Vagina (tissue), 2 donors: ENCODE results near the gene PRKCQ. TPM values are rescaled to one million over a fixed set of nuclear protein-coding genes. Genes with fewer than 3 reads are reported as not detected.

ENCODE experiments used
- DNase-seq, 2 donors: peaks; one replicate each; pipeline ENCODE4 v3.0.0-alpha.2; 2017; ENCODE audit errors: extremely low spot score in 2 of 2
- H3K27ac ChIP-seq: fragments of 200-600 bp; sonication (generic); one replicate; pipeline ENCODE4 v1.5.1; 2019
- H3K27me3 ChIP-seq: fragments of 200-600 bp; sonication (generic); one replicate; pipeline ENCODE4 v1.5.1; 2019
- H3K36me3 ChIP-seq, 2 donors: fragments of 200-600 bp; sonication (generic); one replicate each; pipeline ENCODE4 v1.5.1; 2017 to 2019
- H3K4me1 ChIP-seq: fragments of 200-600 bp; sonication (generic); one replicate; pipeline ENCODE4 v1.5.1; 2019
- H3K4me3 ChIP-seq, 2 donors: fragments of 200-600 bp; sonication (generic); 1 replicate in 1 of 2; 2 replicates in 1 of 2; pipeline ENCODE4 v1.5.1; 2016 to 2019
- H3K9me3 ChIP-seq: fragments of 200-600 bp; sonication (generic); one replicate; pipeline ENCODE4 v1.5.1; 2019
- POLR2A ChIP-seq, 2 donors: fragments of 450-650 bp; IDR thresholded peaks; one replicate each; pipeline ENCODE4 v1.6.1; 2017; ENCODE audit warnings: antibody characterized with exemption in 2 of 2, mild to moderate bottlenecking in 2 of 2, moderate library complexity in 2 of 2
- POLR2AphosphoS5 ChIP-seq, 2 donors: sonication (generic); formaldehyde crosslinking; IDR thresholded peaks; one replicate each; pipeline ENCODE4 v1.9.0; 2017; ENCODE audit warnings: antibody characterized with exemption in 2 of 2, mild to moderate bottlenecking in 2 of 2, low read depth in 1 of 2; ENCODE audit not compliant: insufficient read depth in 1 of 2
- intact Hi-C: fragments of 100-400 bp; cut with DNase I; formaldehyde crosslinking; loops from one replicate; pipeline ENCODE4 v1.15.1; 2023
- total RNA-seq: library from RNA; depleted of rRNA; stranded (reverse); fragments of >200 nt; gene quantifications from one replicate; pipeline ENCODE4 v1.2.3, GENCODE V29; 2016
- TF ChIP-seq, protein P1 (sequence below), 3 experiments: fragments of 450-650 bp in 2 of 3; fragments of 200-600 bp in 1 of 3; sonication (generic) in 1 of 3; IDR thresholded peaks; one replicate each; pipeline ENCODE4 v1.5.1; 2017 to 2019; ENCODE audit warnings: antibody characterized with exemption in 3 of 3, mild to moderate bottlenecking in 2 of 3, moderate library complexity in 2 of 3

The PRKCQ gene
- total RNA-seq, 1 donor from 2014 or later, result 3.7 TPM

DNA sequence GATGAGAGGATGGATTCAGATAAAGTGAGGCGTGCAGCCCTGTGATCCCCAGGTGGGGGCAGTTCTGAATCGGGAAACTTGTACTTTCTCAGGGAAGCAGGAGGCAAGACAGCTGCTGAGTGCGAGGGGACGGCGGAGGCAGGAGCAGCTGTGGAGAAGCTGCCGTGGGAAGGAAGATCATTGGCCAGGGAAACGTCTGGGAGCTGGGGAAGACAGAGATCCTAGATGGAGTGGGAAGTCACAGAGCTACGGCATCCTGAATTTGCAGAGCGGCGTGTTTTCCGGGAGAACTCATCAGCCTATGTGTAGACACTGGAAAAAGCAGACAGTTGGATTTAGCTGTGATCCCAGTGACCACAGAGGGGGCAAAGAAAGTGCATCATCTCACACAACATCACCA is 9.2 kb downstream of the PRKCQ start:
- Histone ChIP-seq H3K36me3 (no peaks in the 10 kb centered on the region), H3K9me3 (no peaks in the 10 kb centered on the region), H3K4me3 (no peak overlapping the region), H3K27ac (no peak overlapping the region), H3K4me1 (no peaks in the 10 kb centered on the region), H3K27me3 (no peaks in the 10 kb centered on the region)
- intact Hi-C loops, result no loop called here
- TF ChIP-seq POLR2AphosphoS5 (IDR thresholded peaks at IDR 0.05; ENCODE audit: insufficient read depth in 1 of 2, low read depth in 1 of 2), result no peak
- TF ChIP-seq POLR2A (IDR thresholded peaks at IDR 0.05), result no peak
- TF ChIP-seq, protein P1, sequence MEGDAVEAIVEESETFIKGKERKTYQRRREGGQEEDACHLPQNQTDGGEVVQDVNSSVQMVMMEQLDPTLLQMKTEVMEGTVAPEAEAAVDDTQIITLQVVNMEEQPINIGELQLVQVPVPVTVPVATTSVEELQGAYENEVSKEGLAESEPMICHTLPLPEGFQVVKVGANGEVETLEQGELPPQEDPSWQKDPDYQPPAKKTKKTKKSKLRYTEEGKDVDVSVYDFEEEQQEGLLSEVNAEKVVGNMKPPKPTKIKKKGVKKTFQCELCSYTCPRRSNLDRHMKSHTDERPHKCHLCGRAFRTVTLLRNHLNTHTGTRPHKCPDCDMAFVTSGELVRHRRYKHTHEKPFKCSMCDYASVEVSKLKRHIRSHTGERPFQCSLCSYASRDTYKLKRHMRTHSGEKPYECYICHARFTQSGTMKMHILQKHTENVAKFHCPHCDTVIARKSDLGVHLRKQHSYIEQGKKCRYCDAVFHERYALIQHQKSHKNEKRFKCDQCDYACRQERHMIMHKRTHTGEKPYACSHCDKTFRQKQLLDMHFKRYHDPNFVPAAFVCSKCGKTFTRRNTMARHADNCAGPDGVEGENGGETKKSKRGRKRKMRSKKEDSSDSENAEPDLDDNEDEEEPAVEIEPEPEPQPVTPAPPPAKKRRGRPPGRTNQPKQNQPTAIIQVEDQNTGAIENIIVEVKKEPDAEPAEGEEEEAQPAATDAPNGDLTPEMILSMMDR (IDR thresholded peaks at IDR 0.05), result no peak
- DNase-seq, result no peak

DNA sequence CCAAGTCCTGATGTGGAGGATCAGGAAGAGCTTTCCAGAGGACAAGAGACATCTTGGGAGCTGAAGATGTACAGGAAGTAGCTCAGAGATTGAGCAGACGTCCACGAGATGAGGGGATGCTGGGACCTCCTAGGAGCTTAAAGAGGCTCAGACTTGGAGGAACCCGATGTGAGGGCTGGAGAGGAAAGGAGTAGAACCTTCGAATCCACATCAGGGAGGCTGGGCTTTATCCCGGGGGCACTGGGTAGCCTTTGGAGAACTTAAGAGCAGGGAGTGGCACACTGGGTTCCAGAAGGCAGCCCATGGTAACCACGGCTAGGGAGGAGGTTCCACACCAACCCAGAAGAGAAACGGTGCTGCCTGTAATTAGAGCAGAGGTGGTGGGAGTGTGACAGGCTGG is 10.8 kb downstream of the PRKCQ start:
- H3K9me3 ChIP-seq, result no peaks in the 10 kb centered on the region

DNA sequence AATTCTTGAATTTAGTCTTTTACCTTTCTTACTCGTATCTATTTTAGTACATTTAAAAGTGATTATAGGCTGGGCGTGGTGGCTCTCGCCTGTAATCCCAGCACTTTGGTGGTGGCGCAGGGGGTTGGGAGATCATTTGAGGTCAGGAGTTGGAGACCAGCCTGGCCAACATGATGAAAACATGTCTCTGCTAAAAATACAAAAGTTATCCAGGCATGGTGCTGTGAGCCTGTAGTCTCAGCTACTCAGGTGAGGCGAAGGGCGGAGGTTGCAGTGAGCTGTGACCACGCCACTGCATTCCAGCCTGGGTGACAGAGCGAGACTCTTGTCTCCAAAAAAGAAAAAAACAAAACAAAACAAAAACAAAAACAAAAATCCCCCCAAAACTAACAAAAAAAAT is 12.2 kb downstream of the PRKCQ start:
- Histone ChIP-seq H3K36me3 (no peaks in the 10 kb centered on the region), H3K27ac (no peak overlapping the region), H3K4me1 (no peaks in the 10 kb centered on the region), H3K9me3 (no peaks in the 10 kb centered on the region), H3K27me3 (no peaks in the 10 kb centered on the region), H3K4me3 (no peak overlapping the region)
- DNase-seq, result no peak
- intact Hi-C loops, result no loop called here
- no peak for TF ChIP-seq POLR2A (IDR thresholded peaks at IDR 0.05)

More for the DNA sequence above, 10.8 kb downstream of the PRKCQ start:
- H3K4me1 ChIP-seq, result no peaks in the 10 kb centered on the region
- TF ChIP-seq POLR2A (IDR thresholded peaks at IDR 0.05) (no peak), POLR2AphosphoS5 (IDR thresholded peaks at IDR 0.05; ENCODE audit: insufficient read depth in 1 of 2, low read depth in 1 of 2) (no peak)
- TF ChIP-seq, protein P1 (IDR thresholded peaks at IDR 0.05), result no peak
- no peak overlapping the region for H3K27ac ChIP-seq
- no peaks in the 10 kb centered on the region for H3K27me3 ChIP-seq
- H3K4me3 ChIP-seq, result no peak overlapping the region
- no peaks in the 10 kb centered on the region for H3K36me3 ChIP-seq
- intact Hi-C loops, result no loop called here
- DNase-seq, result no peak

DNA sequence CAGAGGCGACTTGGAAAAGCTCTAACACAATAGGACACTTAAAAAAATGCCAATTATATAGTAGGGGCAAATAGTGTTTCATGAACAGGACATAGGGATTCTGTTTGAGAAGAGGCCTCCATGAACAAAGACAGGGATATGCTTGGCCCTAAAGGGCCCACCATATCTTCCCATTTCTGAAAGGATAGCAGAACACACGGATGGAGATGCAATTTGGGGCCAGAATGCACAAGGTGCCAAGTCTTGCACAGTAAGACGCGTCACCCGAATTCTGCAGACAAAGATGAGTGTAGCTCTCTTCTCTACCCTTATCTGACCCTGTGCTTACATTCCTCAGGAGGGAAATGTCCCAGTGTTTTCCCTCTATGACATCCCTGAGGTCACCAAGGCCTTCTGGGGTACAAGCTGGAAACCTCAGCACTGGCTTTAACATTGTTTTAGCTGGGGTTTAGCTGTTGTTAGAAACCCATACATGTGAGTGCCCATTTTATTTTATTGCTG is 12.8 kb downstream of the PRKCQ start:
- Histone ChIP-seq H3K27me3 (no peaks in the 10 kb centered on the region), H3K4me3 (no peak overlapping the region), H3K9me3 (no peaks in the 10 kb centered on the region), H3K36me3 (no peaks in the 10 kb centered on the region), H3K4me1 (no peaks in the 10 kb centered on the region), H3K27ac (no peak overlapping the region)
- intact Hi-C loops, result no loop called here
- no peak for DNase-seq
- TF ChIP-seq POLR2AphosphoS5 (IDR thresholded peaks at IDR 0.05; ENCODE audit: insufficient read depth in 1 of 2, low read depth in 1 of 2), result no peak
- no peak for TF ChIP-seq POLR2A (IDR thresholded peaks at IDR 0.05)
- TF ChIP-seq, protein P1 (IDR thresholded peaks at IDR 0.05), result no peak

DNA sequence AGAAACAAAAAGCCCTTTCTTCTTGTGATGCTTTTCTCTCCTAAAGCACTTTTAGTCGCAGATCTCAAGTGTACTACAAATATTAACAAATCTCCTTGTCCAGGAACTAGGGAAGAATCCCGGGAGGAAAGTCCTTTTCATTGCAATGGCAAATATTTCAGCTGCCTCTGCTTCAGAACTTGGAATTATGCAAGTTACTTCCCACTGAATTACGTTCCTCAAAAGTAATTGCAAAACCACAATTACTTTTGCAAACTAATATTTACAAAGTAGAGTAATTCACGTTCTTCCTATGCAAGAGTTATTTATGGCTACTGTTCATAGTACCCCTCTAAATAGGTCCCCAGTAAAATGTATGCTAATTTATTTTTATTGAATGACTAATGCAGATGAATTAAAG is 14.5 kb downstream of the PRKCQ start:
- TF ChIP-seq, protein P1 (IDR thresholded peaks at IDR 0.05), result no peak
- no peak for TF ChIP-seq POLR2AphosphoS5 (IDR thresholded peaks at IDR 0.05; ENCODE audit: insufficient read depth in 1 of 2, low read depth in 1 of 2)
- no peak for TF ChIP-seq POLR2A (IDR thresholded peaks at IDR 0.05)
- H3K9me3 ChIP-seq, result no peaks in the 10 kb centered on the region
- no peaks in the 10 kb centered on the region for H3K4me1 ChIP-seq
- no peaks in the 10 kb centered on the region for H3K36me3 ChIP-seq
- no peaks in the 10 kb centered on the region for H3K27me3 ChIP-seq
- H3K27ac ChIP-seq, result no peak overlapping the region
- intact Hi-C loops, result no loop called here
- no peak overlapping the region for H3K4me3 ChIP-seq
- no peak for DNase-seq
